HG03196 (cell line): ENCODE measurements around the gene RNASEH1.
"Not testable (repeated sequence)": the region's sequence is repeated elsewhere in the genome, so short reads cannot be mapped to it uniquely, and the experiment has no call there.

Source experiments
- ATAC-seq: cut with Tn5 transposase; IDR thresholded peaks from one replicate; pipeline ENCODE4 v1.9.1; 2021; ENCODE audit not compliant: unreplicated experiment

Gene RNASEH1

DNA sequence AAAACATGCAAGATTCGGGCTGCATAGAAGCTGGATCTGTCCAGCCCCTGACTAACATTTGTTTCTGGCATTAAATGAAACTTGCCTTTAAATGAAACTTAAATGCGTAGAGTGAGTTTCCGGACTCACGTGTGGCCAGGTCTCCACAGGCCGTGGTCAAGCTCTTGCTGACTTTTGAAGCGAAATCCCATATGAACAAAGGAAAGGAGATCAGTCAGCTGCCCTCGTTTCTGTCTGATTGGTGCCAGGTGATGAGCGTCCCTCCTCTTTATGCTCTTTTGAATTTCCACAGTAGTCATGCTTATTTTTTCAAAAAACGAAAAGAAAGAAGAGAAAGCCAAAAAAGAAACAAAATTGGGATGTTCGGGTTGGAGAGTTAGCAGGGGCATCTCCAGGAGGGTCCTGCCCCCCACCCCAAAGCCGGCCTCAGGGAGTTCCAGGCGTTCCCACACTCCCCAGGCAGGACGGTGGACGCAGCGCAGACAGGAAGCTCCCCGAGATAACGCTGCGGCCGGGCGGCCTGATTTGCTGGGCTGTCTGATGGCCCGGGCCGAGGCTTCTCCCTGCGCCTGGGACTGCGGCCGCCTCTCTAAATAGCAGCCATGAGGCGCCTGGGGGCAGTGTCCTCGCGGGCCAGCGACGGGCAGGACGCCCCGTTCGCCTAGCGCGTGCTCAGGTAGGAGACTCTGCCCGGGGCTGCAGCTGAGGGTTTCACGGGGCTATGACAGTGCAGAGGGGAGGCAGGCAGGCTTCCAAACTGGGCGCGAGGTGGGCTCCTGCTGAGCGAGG, 36.6 kb upstream of the RNASEH1 start, which contains the start of gene COLEC11:
Gene COLEC11, plus strand, starts transcription at position 620 of the 789 bp plus-strand sequence. CDS start 9,229 bp downstream, outside the sequence.
- ATAC-seq = no peak

DNA sequence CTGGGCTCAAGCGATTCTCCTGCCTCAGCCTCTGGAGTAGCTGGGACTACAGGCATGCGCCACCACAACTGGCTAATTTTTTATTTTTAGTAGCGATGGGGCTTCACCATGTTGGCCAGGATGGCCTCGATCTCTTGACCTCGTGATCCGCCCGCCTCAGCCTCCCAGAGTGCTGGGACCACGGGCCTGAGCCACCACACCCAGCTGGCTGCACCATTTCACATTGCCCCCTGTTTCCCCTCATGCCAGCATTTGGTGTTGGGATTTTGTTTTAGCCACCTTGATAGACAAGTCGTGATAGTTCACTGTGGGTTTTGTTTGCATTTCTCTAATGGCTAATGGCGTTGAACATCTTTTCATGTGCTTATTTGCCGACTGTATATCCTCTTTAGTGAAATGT, 31.0 kb upstream of the RNASEH1 start:
- no peak for ATAC-seq

DNA sequence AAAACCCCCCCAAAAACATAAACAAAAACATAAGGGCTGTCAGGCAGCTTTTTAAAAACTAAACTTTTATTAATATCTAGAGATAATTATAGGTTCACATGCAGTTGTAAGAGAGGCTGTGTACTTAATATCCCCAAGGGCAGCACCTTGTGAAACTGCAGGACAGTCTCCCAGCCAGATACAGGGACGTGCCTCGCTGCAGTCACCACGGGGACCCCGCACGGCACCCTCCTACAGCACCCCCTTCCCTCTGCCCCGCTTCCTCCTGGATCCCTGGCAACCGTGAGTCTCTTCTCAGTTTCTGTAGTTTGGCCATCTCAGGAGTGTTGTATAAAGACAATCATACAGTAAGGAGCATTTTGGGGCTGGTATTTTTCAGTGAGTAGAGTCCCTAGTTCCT, 30.0 kb upstream of the RNASEH1 start:
- ATAC-seq = no peak

DNA sequence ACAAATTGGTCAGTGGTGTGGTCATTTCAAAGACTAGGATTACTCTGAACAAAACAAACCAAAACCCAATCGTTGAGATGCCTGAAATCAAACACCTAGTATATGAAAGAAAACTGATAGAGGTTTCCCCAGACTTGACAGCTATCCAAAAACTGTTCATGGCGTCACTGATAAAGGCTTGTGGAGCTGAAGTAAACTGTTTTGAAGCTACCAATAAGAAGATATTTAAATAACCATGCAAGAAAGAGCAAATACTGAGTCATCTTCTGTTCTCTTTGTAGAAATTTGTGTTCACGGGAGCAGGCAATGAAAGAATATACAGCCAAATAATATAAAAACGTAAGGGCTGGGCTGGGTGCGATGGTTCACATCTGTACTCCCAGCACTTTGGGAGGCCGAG, 29.3 kb upstream of the RNASEH1 start:
- no peak for ATAC-seq

DNA sequence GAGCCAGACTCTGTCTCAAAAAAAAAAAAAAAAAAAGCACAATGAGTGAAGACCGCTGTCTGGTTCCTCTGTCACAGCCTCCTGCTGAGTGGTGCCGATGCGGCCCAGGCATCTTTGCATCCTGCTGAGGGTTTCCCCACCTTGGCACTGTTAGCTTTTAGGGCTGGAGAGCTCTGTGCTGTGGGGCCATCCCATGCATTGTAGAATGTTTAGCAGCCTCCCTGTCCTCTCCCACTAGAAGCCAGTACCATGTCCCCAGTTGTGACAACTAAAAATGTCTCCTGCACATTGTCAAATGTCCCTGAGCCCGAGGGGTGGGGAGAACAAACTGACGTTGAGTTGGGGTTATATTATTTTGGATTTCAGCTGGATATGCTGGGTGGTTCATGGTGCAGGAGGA, 28.9 kb upstream of the RNASEH1 start:
- ATAC-seq = no peak

DNA sequence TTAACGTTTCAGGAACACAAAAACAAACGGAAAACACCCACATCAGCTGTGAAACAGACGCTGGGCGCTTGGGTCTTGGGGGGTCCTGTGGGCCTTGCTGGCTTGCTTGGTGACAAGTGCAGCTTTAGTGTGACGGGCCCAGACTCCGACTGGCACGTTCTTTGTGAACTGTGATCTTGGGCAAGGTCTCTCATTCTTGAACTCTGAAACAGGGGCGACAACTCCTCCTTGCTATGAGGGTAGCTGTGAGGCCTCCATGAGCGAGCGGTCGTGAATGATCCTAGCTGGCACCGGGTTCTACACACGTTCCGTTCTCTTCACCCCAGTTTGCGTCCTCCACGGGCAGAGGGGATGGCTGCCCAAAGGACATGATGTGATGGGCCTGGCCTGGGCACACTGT, 28.1 kb upstream of the RNASEH1 start:
- no peak for ATAC-seq

DNA sequence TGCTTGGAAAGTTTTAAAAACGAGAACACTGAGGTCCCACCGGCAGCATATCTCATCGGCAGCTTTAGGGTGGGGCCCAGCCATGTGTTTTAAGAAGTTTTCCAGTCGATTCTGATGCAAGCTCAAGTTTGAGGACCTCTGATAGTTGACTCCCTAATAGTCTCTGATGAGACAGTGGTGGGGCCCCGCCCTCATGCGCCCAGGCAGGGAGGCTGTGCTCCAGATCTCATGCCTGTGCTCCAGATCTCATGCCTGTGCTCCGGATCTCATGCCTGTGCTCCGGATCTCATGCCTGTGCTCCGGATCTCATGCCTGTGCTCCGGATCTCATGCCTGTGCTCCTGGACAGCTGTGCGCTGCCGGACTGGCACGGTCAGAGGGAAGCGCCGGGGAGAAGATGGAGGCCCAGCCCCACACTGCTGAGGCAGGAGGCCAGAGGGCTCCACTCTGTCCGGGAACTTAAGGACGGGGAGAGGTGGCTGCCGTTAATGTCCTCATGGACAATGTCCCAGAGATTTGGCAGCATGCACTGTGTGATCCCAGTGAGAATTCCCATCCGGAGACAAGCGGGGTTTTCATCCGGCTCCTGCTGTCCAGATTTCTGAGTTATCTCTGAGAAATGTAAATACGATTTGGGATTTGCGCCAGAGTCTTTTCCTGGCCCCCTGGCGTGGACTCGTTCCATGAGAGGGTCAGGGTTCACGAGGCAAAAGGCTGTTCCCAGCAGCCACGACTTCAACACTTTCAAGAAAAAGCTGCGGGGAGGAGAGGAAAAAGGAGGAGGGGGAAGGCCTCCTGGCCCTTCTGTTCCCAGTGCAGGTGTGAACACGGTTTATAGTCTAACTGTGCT, 27.4 kb upstream of the RNASEH1 start:
- ATAC-seq = no peak

DNA sequence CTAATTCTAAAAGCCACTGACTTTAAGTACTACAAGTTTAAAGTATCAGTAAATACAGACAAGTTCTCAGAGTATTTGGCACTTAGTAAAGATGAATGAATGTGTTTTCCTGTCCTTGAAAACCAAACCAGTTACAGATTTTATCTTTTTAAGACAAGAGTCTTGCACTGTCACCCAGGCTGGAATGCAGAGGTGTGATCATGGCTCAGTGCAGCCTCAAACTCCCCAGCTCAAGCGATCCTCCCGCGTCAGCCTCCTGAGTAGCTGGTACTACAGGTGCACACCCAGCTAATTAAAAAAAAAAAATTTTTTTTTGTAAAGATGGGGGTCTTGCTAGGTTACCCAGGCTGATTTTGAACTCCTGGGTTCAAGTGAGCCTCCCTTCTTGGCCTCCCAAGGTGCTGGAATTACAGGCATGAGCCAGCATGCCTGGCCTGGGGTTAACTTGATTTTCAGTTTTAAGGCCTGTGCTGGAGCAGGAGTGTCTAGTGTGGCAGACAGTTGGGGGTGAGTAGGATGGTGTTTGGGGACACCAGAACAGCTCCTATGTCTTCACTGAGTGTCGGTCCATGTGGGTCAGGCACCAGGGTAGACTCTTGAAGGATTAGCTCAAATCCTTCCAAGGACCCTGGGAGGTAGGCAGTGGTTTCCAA, 26.6 kb upstream of the RNASEH1 start:
- no peak for ATAC-seq

DNA sequence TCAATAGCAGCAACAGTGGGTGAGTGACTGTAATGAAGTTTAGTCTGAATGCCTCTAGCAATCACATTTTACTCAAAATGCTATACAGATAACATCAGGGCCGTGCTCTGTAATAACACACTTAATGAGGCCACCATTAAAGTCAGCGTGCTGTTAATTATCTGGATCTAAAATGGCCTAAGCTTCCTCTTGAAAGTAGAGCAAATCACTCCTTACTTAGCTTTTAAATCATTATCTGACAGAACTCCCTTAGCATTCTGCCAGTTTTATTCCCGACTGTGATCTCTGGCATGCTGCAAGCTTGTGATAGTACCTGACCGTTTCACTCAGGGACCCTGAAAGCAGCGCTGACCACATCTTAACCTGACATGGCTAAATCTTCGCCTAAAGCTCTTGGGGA, 25.9 kb upstream of the RNASEH1 start:
- ATAC-seq = no peak

DNA sequence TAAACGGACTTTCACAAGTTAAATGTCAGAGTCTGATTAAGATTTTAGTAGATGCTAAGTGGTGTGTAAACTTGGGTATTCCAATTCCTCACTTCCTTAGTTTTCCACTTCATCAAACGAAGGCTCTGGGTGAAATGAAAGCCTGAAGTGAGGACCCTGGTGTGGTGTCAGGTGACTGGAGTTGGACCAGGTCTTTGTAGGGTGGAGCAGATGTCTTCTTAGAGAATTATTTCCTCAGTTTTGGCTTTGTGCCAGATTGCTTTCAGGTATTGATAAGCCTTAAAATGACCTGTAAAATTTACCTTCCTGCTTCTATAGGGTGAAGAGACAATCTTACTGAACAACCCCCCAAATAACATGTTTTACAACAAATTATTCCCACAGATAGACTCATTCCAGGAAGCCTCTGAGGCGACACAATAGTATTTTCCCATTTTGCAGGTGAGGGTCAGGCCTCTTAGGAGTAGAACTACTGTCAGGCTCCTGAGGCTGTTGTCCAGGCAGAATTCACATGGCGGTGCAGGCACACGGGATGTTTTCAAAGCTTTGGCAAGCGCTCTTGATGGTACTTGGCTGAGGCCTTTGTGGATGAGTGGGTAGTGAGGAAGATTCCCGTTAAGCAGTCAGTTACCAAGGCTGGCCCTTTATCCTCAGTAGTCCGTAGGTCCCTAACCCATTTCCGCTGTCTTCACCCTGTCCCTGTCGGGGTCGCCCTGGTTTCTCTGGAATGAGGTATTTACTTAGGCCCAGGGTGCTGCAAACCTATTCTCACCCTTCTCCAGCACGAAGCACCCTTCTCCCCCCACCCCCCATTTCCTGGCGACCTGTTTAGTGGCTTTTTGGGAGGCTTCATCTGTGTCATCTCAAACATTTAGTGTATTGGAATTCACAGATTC, 23.5 kb upstream of the RNASEH1 start:
- no peak for ATAC-seq

DNA sequence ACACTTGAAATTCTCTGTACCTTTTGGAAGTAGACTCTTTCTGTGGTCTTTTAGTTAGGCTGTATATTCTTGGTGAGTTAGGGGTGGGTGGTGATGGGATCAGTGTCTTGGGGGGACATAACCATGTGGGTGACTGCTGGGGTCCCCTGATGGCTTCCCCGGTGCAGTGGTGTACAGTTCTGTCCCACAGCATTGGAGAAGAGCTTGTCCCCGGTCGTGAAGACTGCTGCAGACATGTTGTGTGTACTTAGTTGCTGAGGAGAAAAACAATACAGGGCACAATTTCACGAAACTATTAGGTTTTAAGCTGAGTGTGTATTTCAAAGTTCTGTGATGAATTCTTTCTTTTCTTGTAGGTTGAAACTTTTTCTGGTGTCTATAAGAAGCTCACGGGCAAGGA, 22.3 kb upstream of the RNASEH1 start:
- no peak for ATAC-seq

DNA sequence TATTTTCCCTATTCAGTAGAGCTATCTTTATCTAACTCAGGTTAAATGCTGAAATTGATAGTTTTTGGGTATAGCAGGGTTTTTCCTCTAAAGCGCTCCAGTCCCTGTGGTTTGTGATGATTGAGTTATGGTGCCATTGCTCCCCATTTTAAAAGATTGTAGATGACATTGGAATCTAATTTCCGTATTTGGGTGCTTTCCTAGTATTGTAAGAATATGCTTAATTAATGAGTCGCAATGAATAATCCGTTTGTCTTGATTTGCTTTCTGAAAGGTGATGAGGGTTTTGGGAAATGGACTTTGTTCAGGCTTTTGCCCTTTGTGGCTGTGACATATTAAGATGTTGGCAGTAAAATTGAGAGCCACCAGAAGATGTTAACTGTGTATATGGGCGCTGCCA, 20.9 kb upstream of the RNASEH1 start:
- no peak for ATAC-seq

DNA sequence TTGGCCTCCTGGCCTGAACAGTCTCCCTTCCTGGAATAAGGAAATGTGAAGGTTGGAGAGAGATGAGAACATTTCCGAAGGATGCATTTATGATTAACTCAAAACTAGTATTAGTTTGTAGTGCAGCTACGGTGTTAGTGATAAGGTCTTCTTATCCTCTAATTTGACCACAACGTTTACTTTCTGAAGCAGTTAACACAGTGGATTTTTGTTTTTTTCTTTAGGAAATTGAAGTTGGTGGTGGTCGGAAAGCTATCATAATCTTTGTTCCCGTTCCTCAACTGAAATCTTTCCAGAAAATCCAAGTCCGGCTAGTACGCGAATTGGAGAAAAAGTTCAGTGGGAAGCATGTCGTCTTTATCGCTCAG, 18.1 kb upstream of the RNASEH1 start:
- ATAC-seq = not testable (repeated sequence)

DNA sequence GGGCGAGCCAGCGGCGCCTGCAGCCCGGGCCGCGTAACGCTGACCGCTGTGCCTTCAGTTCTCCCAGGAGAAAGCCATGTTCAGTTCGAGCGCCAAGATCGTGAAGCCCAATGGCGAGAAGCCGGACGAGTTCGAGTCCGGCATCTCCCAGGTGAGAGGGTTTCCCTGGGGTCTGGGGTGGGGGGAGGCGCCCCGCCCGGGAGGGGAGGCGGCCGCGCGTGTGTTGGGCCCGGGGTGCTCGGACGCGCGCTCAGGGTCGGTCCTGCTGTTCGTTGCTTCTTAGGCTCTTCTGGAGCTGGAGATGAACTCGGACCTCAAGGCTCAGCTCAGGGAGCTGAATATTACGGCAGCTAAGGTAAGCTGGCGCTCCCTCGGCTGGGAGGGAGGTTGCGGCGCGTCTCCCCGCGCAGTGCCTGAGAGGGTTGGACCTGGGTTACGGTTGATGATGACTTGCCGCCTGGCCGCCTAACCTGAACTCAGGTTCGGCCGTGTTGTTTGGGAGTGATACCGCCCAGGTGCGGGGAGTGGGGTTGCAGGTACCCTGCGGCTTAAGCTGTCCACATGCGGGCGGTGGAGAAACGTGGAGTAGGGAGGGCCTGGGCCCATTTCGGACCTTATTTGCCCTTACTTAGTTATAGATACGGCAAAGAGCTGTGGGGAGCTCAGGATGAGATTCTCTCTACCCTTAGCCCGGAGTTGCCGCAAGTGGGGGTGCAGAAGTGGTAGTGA, 17.6 kb upstream of the RNASEH1 start:
- ATAC-seq = peak; percentile 22

DNA sequence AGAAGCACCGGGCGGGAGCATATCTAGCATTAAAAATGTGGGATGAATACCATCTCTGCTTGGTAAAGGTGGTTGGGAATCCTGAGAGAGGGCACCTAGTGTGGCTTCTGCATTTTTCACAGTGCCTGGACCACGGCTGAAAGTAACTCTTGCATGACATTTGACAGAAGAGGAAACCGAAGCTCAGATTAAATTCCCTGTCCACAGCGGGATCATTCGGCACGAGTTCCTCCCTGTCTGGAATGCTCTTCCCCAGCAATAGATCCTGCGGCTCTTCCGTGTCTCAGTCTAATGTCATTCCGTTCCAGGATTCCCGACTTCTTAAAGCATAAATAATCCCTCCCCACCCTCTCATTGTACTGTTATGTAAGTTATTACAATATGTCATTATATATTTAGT, 16.0 kb upstream of the RNASEH1 start:
- no peak for ATAC-seq

DNA sequence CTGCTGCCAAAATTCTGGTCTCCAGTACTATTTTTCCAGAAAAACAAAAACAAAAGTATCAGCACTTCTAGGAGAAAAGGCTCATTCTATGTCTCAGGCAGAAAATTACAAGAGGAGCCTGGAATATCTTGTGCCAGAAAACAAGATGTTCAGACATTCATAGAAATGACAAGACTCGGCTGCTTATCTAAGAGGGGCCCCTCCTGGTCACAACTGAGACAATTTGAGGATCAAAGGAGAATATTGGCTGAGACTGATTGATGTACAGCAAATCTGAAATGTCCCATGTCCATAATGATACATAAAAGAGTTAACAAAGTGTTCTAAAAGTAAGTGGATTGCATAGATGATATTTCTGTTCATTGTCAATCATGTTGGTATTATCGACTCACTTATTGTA, 14.5 kb upstream of the RNASEH1 start:
- ATAC-seq = no peak

DNA sequence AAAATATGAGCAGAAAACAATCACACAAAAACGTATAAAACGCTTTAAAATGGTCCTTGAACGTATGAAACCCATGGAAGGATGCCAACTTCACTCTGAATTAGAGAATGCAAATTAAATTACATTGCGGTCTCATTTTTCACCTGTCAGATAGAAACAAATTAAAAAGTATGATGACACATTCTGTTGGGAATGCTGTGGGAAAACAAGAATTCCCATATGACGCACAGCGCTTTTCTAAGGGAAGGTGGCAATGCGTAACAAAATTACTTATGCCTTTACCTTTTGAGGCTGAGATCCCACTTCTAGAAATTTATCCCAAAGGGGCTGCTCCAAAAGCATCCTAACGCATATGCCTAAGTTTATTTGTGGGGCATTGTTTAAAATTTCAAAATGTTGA, 13.2 kb upstream of the RNASEH1 start:
- ATAC-seq = no peak

DNA sequence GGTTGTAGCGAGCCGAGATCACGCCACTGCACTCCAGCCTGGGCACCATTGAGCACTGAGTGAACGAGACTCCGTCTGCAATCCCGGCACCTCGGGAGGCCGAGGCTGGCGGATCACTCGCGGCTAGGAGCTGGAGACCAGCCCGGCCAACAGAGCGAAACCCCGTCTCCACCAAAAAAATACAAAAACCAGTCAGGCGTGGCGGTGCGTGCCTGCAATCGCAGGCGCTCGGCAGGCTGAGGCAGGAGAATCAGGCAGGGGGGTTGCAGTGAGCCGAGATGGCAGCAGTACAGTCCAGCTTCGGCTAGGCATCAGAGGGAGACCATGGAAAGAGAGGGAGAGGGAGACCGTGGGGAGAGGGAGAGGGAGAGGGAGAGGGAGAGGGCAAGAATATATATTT, 11.5 kb upstream of the RNASEH1 start:
- ATAC-seq = not testable (repeated sequence)

DNA sequence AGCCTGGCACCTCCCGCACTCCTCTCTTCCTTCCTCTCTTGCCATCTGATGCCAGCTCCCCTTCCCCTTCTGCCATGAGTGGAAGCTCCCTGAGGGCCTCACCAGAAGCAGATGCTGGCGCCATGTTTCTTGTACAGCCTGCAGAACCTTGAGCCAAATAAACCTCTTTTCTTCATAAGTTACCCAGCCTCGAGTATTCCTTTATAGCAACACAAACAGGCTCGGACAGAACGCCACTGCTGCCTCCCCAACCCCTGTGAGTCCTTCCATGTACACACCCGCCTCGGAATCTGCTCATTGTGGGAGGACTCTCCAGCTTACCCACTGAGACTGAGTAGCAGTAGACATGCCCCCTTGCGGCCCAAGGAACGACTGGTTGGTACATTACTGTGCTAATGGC, 8.7 kb upstream of the RNASEH1 start:
- no peak for ATAC-seq

DNA sequence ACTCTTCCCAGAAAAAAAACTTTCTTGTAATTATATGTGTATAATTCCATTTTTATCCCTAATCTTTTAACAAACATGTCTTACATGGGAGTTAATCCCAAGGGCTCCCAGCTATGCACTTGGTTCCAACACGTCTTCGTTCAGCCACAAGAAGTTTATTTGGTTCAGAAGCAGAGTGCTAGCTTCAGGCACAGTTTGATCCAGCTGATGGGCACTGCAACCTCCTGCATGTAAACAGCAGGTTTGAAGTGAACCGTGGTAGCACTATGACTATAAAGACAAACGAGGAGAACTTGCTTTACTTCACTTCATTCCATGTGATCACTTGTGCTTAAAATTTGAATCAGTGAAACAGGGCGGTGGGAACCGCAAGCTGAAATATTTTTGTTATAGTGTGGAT, 7.0 kb upstream of the RNASEH1 start:
- no peak for ATAC-seq
